ENCODE results near the gene DMXL1.
"Not testable (repeated sequence)": the region's sequence is repeated elsewhere in the genome, so short reads cannot be mapped to it uniquely, and the experiment has no call there.

Gene DMXL1

GRCh38 chr5:119071561-119071995 is 691 bp downstream of the DMXL1 start:
- no peak for FAIRE-seq

- no peak for FAIRE-seq
Observed at GRCh38 chr5:119072496-119072895, 1.6 kb downstream of the DMXL1 start.

- FAIRE-seq: not testable (repeated sequence)
Observed at GRCh38 chr5:119073746-119074337, 3.0 kb downstream of the DMXL1 start.

- FAIRE-seq: no peak
Observed at GRCh38 chr5:119074419-119074818, 3.5 kb downstream of the DMXL1 start.

GRCh38 chr5:119075269-119075668 is 4.4 kb downstream of the DMXL1 start:
- FAIRE-seq: not testable (repeated sequence)

- FAIRE-seq: no peak
Observed at GRCh38 chr5:119076080-119076479, 5.2 kb downstream of the DMXL1 start.

- no peak for FAIRE-seq
Observed at GRCh38 chr5:119077444-119077843, 6.6 kb downstream of the DMXL1 start.

- no peak for FAIRE-seq
Observed at GRCh38 chr5:119078071-119078846, 7.4 kb downstream of the DMXL1 start.

GRCh38 chr5:119078861-119079260 is 8.0 kb downstream of the DMXL1 start:
- FAIRE-seq: no peak

- no peak for FAIRE-seq
Observed at GRCh38 chr5:119079318-119079921, 8.5 kb downstream of the DMXL1 start.

GRCh38 chr5:119080936-119081335 is 10.0 kb downstream of the DMXL1 start:
- no peak for FAIRE-seq

GRCh38 chr5:119082691-119083090 is 11.8 kb downstream of the DMXL1 start:
- FAIRE-seq: no peak

GRCh38 chr5:119083679-119084078 is 12.8 kb downstream of the DMXL1 start:
- FAIRE-seq: no peak

GRCh38 chr5:119088438-119088837 is 17.6 kb downstream of the DMXL1 start:
- FAIRE-seq: no peak

GRCh38 chr5:119095611-119096010 is 24.7 kb downstream of the DMXL1 start:
- no peak for FAIRE-seq

GRCh38 chr5:119105971-119106370 is 35.1 kb downstream of the DMXL1 start:
- FAIRE-seq: no peak

- FAIRE-seq: no peak
Observed at GRCh38 chr5:119112151-119112550, 41.3 kb downstream of the DMXL1 start.

GRCh38 chr5:119117237-119117636 is 46.4 kb downstream of the DMXL1 start:
- FAIRE-seq: no peak

- no peak for FAIRE-seq
Observed at GRCh38 chr5:119118000-119118399, 47.1 kb downstream of the DMXL1 start.

GRCh38 chr5:119120893-119121292 is 50.0 kb downstream of the DMXL1 start:
- no peak for FAIRE-seq

GRCh38 chr5:119122474-119122873 is 51.6 kb downstream of the DMXL1 start:
- FAIRE-seq: not testable (repeated sequence)

- FAIRE-seq: no peak
Observed at GRCh38 chr5:119123280-119123679, 52.4 kb downstream of the DMXL1 start.

GRCh38 chr5:119129770-119130169 is 58.9 kb downstream of the DMXL1 start:
- FAIRE-seq: no peak
